Breast epithelium (tissue), 3 donors: ENCODE results near the gene RFPL2.

Experiments
- POLR2A ChIP-seq: fragments of 450-650 bp; IDR thresholded peaks from one replicate; pipeline ENCODE4 v1.6.1; 2016; ENCODE audit warnings: antibody characterized with exemption, mild to moderate bottlenecking, moderate library complexity
- POLR2AphosphoS5 ChIP-seq, 3 donors: sonication (generic); formaldehyde crosslinking; IDR thresholded peaks; one replicate each; pipeline ENCODE4 v1.6.1; 2017; ENCODE audit warnings: antibody characterized with exemption in 3 of 3
- TF ChIP-seq, protein P1 (sequence below), 3 donors: fragments of 450-650 bp; IDR thresholded peaks; one replicate each; pipeline ENCODE4 v1.5.1; 2016 to 2017; ENCODE audit warnings: antibody characterized with exemption in 3 of 3, mild to moderate bottlenecking in 3 of 3, moderate library complexity in 3 of 3

- TF ChIP-seq, protein P1, sequence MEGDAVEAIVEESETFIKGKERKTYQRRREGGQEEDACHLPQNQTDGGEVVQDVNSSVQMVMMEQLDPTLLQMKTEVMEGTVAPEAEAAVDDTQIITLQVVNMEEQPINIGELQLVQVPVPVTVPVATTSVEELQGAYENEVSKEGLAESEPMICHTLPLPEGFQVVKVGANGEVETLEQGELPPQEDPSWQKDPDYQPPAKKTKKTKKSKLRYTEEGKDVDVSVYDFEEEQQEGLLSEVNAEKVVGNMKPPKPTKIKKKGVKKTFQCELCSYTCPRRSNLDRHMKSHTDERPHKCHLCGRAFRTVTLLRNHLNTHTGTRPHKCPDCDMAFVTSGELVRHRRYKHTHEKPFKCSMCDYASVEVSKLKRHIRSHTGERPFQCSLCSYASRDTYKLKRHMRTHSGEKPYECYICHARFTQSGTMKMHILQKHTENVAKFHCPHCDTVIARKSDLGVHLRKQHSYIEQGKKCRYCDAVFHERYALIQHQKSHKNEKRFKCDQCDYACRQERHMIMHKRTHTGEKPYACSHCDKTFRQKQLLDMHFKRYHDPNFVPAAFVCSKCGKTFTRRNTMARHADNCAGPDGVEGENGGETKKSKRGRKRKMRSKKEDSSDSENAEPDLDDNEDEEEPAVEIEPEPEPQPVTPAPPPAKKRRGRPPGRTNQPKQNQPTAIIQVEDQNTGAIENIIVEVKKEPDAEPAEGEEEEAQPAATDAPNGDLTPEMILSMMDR (IDR thresholded peaks at IDR 0.05), result no peak
- TF ChIP-seq POLR2AphosphoS5 (IDR thresholded peaks at IDR 0.05) (no peak), POLR2A (no peak)
These were observed 39.7 kb upstream of the RFPL2 start for GRCh38 chr22:32244547-32244946.
